CD4-positive, alpha-beta T cell (primary cell): ENCODE data around the gene PILRA. TPM values are rescaled to one million over a fixed set of nuclear protein-coding genes. Genes with fewer than 3 reads are reported as not detected.
"Not testable (repeated sequence)": the region's sequence is repeated elsewhere in the genome, so short reads cannot be mapped to it uniquely, and the experiment has no call there.

Experiments
- ATAC-seq: fragments of 200-7000 bp; cut with Tn5 transposase; one replicate; pipeline ENCODE4 v1.10.0; 2022; ENCODE audit warnings: mild to moderate bottlenecking; ENCODE audit not compliant: poor library complexity
- CTCF ChIA-PET: fragments of 350-600 bp; sonication (Branson Sonifier 250); formaldehyde crosslinking; loops from one replicate; lab custom pipeline; 2021; ENCODE audit warnings: antibody characterized with exemption, inconsistent platforms; lab: Charles Lee
- POLR2A ChIA-PET: fragments of 350-600 bp; sonication (Branson Sonifier 250); formaldehyde crosslinking; loops from one replicate; lab custom pipeline; 2021; ENCODE audit warnings: antibody characterized with exemption, inconsistent platforms; lab: Charles Lee
- DNase-seq, 14 experiments: peaks; one replicate each; pipeline ENCODE4 v3.0.0-alpha.2; 2013 to 2020; ENCODE audit warnings: mixed read lengths in 2 of 14
- H3K27ac ChIP-seq, 2 donors: one replicate each; pipeline versions ENCODE4 v1.5.1 to v1.7.0; 2013; ENCODE audit warnings: low read length in 2 of 2, low read depth in 1 of 2, mild to moderate bottlenecking in 1 of 2
- H3K27me3 ChIP-seq, 2 experiments: 1 replicate in 1 of 2; 2 replicates in 1 of 2; pipeline versions ENCODE4 v1.6.1 to v1.7.0; 2013; ENCODE audit warnings: low read length in 2 of 2, control low read depth in 1 of 2, mild to moderate bottlenecking in 1 of 2, moderate library complexity in 1 of 2; ENCODE audit not compliant: insufficient read depth in 2 of 2, control insufficient read depth in 1 of 2
- H3K36me3 ChIP-seq: one replicate; pipeline ENCODE4 v1.6.1; 2013; ENCODE audit warnings: low read length, control low read depth; ENCODE audit not compliant: insufficient read depth
- H3K4me1 ChIP-seq: one replicate; pipeline ENCODE4 v1.6.1; 2013; ENCODE audit warnings: low read length, control low read depth; ENCODE audit not compliant: insufficient read depth
- H3K4me3 ChIP-seq: one replicate; pipeline ENCODE4 v1.5.1; 2013; ENCODE audit warnings: mild to moderate bottlenecking, low read length, moderate library complexity
- H3K9me3 ChIP-seq, 2 experiments: 1 replicate in 1 of 2; 2 replicates in 1 of 2; pipeline versions ENCODE4 v1.6.1 to v1.7.0; 2013; ENCODE audit warnings: low read length in 2 of 2, mild to moderate bottlenecking in 2 of 2, control low read depth in 1 of 2, moderate library complexity in 1 of 2; ENCODE audit not compliant: control insufficient read depth in 1 of 2, insufficient read depth in 1 of 2
- H3K27ac Mint-ChIP-seq: one replicate; pipeline ENCODE4 v1.8.0; 2020; ENCODE audit warnings: mixed read lengths
- H3K27me3 Mint-ChIP-seq: one replicate; pipeline ENCODE4 v1.8.0; 2021; ENCODE audit warnings: mixed read lengths
- H3K36me3 Mint-ChIP-seq: one replicate; pipeline ENCODE4 v1.8.0; 2021; ENCODE audit warnings: low read depth, mixed read lengths
- H3K4me1 Mint-ChIP-seq: one replicate; pipeline ENCODE4 v1.8.0; 2021; ENCODE audit warnings: low read depth, mixed read lengths
- H3K4me3 Mint-ChIP-seq: one replicate; pipeline ENCODE4 v1.8.0; 2020; ENCODE audit warnings: mild to moderate bottlenecking, mixed read lengths
- H3K9me3 Mint-ChIP-seq: one replicate; pipeline ENCODE4 v1.8.0; 2020; ENCODE audit warnings: mixed read lengths
- CTCF ChIP-seq: fragments of 200-600 bp; IDR thresholded peaks from one replicate; pipeline ENCODE4 v1.8.0; 2022; ENCODE audit warnings: antibody characterized with exemption, mild to moderate bottlenecking
- intact Hi-C, 2 experiments: fragments of 100-400 bp; cut with DNase I in 1 of 2; cut with micrococcal nuclease in 1 of 2; formaldehyde crosslinking; loops; one replicate each; pipeline versions ENCODE4 v1.15.1 to v1.9.0; 2023 to 2025; cut with DNase I, micrococcal nuclease
- total RNA-seq, 174 experiments: library from RNA in 2 of 174; stranded (reverse) in 2 of 174; gene quantifications; one replicate each; pipeline ENCODE4 v1.2.3 and lab custom pipeline; 2021 to 2026

Gene PILRA
- total RNA-seq, 2 experiments from 2014 or later: 4.6 to 5.3 TPM

GRCh38 chr7:100444311-100445278, 71.3 kb downstream of the PILRA start:
- Mint-ChIP-seq H3K27ac (no peak overlapping the region), H3K9me3 (no peaks in the 10 kb centered on the region), H3K27me3 (no peaks in the 10 kb centered on the region), H3K4me1 (peaks cover 6% of the 10 kb centered on the region), H3K36me3 (no peaks in the 10 kb centered on the region), H3K4me3 (no peak overlapping the region)
- POLR2A ChIA-PET: interaction anchor here (0.6 to 2.8 kb wide), 5 partner anchors 8 to 176 kb away, joined by 3 to 10 read pairs (median 3); partner anchors contain the start of genes FBXO24, LRCH4 and ZCWPW1
- no peaks in the 10 kb centered on the region for H3K36me3 ChIP-seq
- no peak overlapping the region for H3K27ac ChIP-seq
- no peaks in the 10 kb centered on the region for H3K9me3 ChIP-seq
- no peaks in the 10 kb centered on the region for H3K27me3 ChIP-seq
- intact Hi-C loops: no loop called here
- H3K4me3 ChIP-seq: no peak overlapping the region
- peaks cover 16% of the 10 kb centered on the region for H3K4me1 ChIP-seq
- ATAC-seq (no peak), DNase-seq (peak in 2 of 14 experiments; percentile 49 to 61)
- CTCF ChIA-PET: interaction anchor here (0.5 kb wide), 1 partner anchor 97 kb away, joined by 3 read pairs; no protein-coding TSS in a partner anchor
- TF ChIP-seq CTCF: no peak

GRCh38 chr7:100446040-100446439, 72.8 kb downstream of the PILRA start:
- ATAC-seq (no peak), DNase-seq (no peak)
- no peak overlapping the region for H3K4me3 ChIP-seq
- H3K36me3 ChIP-seq: no peaks in the 10 kb centered on the region
- Mint-ChIP-seq H3K27me3 (no peaks in the 10 kb centered on the region), H3K4me3 (no peak overlapping the region), H3K4me1 (peaks cover 15% of the 10 kb centered on the region), H3K27ac (no peak overlapping the region), H3K36me3 (no peaks in the 10 kb centered on the region), H3K9me3 (no peaks in the 10 kb centered on the region)
- intact Hi-C loops: no loop called here
- no peaks in the 10 kb centered on the region for H3K27me3 ChIP-seq
- H3K4me1 ChIP-seq: peaks cover 27% of the 10 kb centered on the region
- CTCF ChIA-PET: no interaction called here
- no peak for TF ChIP-seq CTCF
- no peak overlapping the region for H3K27ac ChIP-seq
- POLR2A ChIA-PET: interaction anchor here (1.2 to 2.8 kb wide), 2 partner anchors 9 to 17 kb away, joined by 3 to 10 read pairs; partner anchors contain the start of gene ZCWPW1
- H3K9me3 ChIP-seq: no peaks in the 10 kb centered on the region

- H3K4me3 Mint-ChIP-seq, H3K27me3 ChIP-seq, H3K36me3 ChIP-seq, H3K4me3 ChIP-seq, H3K27me3 Mint-ChIP-seq, intact Hi-C loops, H3K27ac ChIP-seq, H3K9me3 ChIP-seq, H3K27ac Mint-ChIP-seq, ATAC-seq, H3K36me3 Mint-ChIP-seq, CTCF ChIA-PET, H3K9me3 Mint-ChIP-seq: not testable (repeated sequence)
- H3K4me1 ChIP-seq: peaks cover 27% of the 10 kb centered on the region
- peaks cover 15% of the 10 kb centered on the region for H3K4me1 Mint-ChIP-seq
- DNase-seq: peak in 1 of 14 experiments; percentile 6
- POLR2A ChIA-PET: interaction anchor here (0.6 to 1.3 kb wide), 2 partner anchors 11 to 19 kb away, joined by 3 to 5 read pairs; partner anchors contain the start of genes PPP1R35 and ZCWPW1
These were observed 74.1 kb downstream of the PILRA start for GRCh38 chr7:100447363-100447762.
